Measurements from ENCODE around the gene ERCC6L2. TPM values are rescaled to one million over a fixed set of nuclear protein-coding genes. Genes with fewer than 3 reads are reported as not detected.

Gene ERCC6L2
- total RNA-seq, 1 donor: 102 TPM

DNA sequence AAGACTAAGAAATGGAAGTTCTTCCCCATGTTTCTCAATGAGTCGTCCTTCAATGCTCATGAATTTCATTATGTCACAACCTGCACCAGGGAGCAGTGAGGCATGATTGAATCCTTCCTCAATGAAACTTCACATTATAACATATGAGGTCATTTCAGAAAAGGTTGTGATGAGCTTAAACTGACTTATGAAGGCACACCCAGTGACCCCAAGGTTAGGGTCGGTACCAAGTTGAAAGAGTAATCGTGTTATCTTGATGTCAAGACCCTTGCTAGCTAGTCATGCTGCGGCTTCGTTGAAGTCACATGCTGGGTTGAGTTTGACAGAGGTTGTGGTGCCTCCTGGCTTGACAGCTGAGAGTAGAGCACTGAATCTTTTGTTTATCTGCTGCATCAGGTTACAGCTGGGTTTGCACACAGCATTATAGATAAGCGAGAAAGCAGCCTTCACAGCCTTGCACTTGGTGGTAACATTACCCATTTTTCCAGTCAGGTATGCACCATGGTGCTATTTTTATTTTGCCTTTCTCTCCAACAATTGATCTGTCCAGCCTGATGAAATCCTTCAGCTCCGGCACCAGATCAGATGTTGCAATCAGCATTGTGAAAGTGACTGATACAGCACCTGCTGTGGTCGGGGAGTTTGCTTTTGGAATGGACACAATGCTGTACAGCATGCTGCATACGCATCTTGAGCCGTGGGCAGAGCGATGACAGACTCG is 133.2 kb downstream of the ERCC6L2 start:
- TF ChIP-seq, protein P1, sequence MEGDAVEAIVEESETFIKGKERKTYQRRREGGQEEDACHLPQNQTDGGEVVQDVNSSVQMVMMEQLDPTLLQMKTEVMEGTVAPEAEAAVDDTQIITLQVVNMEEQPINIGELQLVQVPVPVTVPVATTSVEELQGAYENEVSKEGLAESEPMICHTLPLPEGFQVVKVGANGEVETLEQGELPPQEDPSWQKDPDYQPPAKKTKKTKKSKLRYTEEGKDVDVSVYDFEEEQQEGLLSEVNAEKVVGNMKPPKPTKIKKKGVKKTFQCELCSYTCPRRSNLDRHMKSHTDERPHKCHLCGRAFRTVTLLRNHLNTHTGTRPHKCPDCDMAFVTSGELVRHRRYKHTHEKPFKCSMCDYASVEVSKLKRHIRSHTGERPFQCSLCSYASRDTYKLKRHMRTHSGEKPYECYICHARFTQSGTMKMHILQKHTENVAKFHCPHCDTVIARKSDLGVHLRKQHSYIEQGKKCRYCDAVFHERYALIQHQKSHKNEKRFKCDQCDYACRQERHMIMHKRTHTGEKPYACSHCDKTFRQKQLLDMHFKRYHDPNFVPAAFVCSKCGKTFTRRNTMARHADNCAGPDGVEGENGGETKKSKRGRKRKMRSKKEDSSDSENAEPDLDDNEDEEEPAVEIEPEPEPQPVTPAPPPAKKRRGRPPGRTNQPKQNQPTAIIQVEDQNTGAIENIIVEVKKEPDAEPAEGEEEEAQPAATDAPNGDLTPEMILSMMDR (IDR thresholded peaks at IDR 0.05; ENCODE audit: insufficient read depth, low read depth, low read length): no peak
- H3K4me3 ChIP-seq (ENCODE audit: low read depth, low read length): no peak overlapping the region
- DNase-seq (ENCODE audit: low read depth): peak; percentile 22

DNA sequence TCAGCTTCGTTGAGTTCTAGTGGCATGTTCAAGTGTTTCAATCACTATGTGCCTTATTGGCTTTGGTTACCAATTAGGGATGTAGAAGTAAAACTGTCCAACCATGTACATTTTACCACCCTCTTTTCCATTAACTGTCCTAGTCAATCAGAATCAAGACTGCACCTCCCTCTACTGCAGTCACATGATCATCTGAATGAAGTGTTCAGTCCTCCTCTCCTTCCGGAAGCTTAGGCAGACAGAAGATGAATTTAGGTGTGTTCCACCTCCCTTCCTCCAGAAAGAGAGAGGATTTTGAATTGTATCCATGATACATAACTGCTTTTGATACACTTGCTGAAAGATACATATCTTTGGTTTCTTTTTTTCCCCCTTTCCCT is 133.7 kb downstream of the ERCC6L2 start:
- TF ChIP-seq, protein P1 (IDR thresholded peaks at IDR 0.05; ENCODE audit: insufficient read depth, low read depth, low read length): no peak
- no peak overlapping the region for H3K4me3 ChIP-seq (ENCODE audit: low read depth, low read length)
- DNase-seq (ENCODE audit: low read depth): no peak

DNA sequence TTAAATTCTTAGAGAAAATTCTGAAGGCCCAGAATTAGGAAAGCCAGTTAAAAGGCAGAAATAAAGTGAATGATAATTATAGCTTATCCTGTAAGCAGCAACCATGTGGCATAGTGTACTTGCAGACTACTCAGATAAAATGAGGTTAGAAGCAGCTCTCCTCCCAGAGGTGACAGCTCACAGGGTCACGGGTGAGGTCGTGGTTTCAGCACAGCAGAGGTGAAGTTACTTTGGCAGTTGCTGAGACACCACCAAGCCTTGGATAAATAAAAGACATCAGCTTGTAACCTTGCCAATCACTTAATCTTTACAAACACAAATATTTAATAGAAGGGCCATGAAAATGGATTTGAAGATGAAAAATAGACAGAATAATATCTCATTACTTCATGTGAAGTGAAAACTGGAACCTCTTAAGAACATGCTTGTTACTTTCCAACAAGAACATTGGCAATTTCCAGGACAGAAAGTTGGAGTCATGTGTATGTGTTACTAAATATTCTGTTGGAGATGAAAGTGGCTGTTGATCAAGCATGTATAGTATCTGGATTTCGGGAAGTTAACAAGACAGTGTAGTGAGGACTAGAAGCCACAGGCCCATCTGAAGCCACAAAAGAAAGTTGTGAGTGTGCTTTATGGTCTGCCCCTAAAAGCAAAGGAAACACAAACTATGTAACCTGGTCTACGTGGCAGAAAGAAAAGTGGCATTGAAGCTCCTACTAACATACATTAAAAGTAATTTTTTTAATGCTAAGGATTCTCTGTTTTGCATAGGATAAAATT is 134.4 kb downstream of the ERCC6L2 start:
- TF ChIP-seq, protein P1 (IDR thresholded peaks at IDR 0.05; ENCODE audit: insufficient read depth, low read depth, low read length): no peak

DNA sequence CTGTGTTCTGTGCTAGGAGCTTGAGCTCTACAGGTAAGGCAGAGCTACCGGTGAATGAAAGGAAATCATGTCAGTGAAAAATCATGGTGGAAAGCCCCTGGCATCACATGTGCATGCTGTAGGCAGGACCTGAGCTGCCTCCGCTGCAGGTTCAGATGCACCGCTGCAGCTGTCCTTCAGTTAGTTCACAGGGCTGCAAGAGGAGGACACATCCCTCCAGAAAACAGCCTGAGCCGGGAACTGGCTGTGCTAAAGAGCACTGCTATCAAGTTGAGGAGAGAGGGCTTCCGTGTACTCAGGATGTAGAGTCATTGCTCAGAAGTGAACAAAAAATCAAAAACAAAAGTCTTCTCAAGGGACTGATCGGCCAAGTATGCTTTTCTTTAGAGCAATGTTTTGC is 138.6 kb downstream of the ERCC6L2 start:
- TF ChIP-seq, protein P1 (IDR thresholded peaks at IDR 0.05; ENCODE audit: insufficient read depth, low read depth, low read length): no peak
- no peak overlapping the region for H3K4me3 ChIP-seq (ENCODE audit: low read depth, low read length)
- no peak for DNase-seq (ENCODE audit: low read depth)

More for the DNA sequence above, 134.4 kb downstream of the ERCC6L2 start:
- no peak overlapping the region for H3K4me3 ChIP-seq (ENCODE audit: low read depth, low read length)
- DNase-seq (ENCODE audit: low read depth): no peak

DNA sequence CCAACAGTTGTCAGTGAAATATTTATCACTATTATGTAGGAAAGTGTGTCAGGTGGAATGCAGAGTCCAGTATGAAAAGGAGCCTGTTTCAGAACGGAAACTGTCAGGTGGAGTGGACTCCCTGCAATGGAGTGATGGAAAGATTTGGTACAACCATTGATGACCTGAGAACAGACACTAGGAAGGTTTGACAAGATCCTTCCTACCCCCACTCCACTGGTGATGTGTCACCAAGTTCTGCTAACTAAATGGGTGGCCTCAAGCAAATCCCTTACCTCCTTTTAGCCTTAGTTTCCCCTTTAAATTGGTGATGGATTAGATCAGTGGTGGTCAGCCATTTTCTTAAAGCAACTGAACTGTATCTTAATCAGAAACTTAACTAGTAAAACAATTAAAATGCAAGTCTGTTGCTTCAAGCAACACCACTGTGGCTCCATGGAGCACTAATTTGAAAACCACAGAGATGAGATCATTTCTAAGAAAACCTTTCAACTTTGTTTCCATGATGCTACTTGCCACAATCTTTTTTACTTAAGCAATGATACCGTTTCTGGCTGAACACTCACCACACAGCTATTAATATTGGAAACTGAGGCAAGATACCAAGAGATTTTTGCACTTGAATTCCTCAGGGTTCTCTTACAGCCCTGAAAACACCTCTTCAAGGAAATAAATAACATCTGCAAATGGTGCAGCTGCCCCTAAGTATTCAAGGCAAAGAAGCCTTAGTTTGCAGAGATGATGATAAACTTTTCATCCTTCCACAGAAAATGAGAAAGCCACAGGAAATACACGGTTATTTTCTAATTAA is 140.6 kb downstream of the ERCC6L2 start:
- no peak for DNase-seq (ENCODE audit: low read depth)
- TF ChIP-seq, protein P1 (IDR thresholded peaks at IDR 0.05; ENCODE audit: insufficient read depth, low read depth, low read length): no peak
- H3K4me3 ChIP-seq (ENCODE audit: low read depth, low read length): no peak overlapping the region

Small RNA genes lying within 50 kb of the gene (small RNA-seq; reads per million reads assigned to genes)
- not detected for gene RNA5SP289
- 2.2 reads per million, percentile 55 among the genes with 10 or more reads in this experiment for gene RNU2-46P
